HG02678 (cell line): ENCODE measurements around the gene SLC26A6.

ENCODE experiments used
- ATAC-seq: cut with Tn5 transposase; IDR thresholded peaks from one replicate; pipeline ENCODE4 v1.9.1; 2021; ENCODE audit warnings: mild to moderate bottlenecking, moderate library complexity; ENCODE audit not compliant: unreplicated experiment

Gene SLC26A6

DNA sequence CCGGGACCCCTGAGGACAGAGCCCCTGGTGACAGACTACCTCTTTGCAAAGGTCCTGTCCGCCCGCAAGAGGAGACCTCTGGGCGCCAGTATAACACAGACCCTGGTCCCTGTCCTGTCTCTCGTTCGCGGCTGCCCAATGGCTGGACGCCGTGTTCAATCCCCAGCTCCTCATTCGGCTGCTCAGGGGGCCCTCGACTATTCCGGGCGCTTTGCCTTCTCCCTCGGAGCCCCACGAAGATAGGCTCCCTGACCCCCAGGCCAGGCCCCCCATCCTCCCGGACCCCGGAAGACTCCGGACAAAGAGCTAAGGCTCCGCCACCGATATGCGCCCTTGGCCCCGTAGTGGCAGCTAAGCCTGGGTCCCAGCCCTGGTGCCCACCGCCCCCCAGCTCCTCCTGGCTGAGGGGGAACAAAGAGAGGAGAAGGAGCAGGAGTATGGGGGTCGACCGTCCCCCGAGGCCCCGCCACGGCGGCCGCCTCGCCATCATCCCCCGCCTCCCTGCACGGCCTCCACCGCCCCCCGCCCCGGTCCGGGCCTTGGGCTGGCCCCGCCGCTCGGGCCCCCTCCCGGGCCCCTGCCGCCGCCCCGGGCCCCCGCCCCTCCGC, 27.0 kb upstream of the SLC26A6 start:
- ATAC-seq: no peak

DNA sequence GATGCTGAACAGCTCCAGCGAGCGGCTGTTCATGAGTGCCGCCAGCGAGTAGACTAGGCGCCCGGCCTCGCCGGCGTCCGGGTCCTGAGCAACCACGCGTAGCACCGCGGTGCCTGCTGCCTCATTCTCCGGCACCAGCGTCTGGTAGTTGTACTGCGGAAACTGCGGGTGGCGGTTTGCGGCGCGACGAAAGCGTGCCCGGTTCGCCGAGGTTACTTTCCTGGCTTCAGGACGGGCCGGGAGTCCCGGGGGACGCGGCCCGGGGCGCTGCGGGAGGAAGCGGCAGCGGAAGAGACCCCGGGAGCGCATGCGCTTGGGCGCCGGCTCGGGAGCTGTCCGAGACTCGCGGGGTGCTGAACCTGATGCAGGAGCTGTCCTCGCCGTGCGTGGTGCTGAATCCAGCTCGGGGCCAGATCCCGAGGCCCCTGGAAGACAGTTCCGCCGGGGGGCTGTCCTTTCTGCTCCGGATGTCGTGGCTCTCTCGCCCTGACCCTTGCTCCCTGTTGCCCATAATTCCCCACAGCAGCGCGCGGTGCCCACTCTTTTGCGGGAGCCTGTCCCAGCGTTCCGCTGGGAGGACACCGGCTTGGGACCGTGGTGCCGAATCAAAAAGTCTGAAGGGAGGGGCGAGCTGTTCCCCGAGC, 26.4 kb upstream of the SLC26A6 start:
- no peak for ATAC-seq

DNA sequence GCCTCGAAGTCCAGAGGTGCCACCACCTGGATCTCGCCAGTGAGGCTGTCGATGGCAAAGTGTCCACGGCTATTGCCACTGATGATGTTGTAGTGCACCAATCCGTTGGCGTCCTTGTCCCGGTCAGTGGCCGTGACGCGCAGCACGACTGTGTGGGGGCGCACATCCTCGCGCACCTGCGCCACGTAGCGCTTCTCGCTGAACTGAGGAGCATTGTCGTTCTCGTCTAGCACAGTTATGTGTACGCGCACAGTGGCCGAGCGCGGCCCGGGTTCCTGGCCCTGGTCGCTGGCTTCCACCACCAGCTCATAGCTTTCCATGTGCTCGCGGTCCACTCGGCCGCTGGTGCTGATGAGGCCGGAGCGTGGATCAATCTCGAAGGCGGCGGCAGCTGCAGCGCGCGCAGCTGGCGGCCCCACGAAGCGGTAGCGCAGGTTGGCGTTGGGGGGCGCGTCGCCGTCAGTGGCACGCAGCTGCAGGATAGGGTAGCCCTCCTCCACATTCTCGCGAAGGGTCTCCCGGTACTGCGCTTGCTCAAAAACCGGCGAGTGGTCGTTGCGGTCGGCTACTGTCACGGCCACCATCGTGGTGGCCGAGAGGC, 25.6 kb upstream of the SLC26A6 start:
- ATAC-seq: no peak

DNA sequence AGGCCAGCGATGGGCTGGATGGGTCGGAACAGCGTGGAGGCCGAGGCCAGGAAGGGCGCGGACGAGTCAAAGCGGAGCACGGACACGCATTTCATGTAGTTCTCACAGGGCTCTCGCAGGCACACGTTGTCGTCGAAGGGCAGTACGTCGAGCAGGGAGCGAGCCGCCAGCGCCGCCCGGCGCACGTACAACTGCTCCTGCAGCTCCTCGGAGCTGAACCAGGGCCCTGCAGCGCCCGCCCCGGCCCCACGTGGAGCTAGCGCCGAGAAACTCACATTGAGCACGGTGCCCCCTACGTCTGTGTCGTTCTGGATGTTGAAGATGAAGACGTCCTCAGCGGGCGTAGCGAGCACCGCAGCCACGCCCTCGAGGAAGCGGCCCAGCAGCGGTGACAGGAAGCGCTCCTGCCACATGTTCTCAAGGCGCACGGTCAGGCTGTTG, 21.6 kb upstream of the SLC26A6 start:
- ATAC-seq: no peak

DNA sequence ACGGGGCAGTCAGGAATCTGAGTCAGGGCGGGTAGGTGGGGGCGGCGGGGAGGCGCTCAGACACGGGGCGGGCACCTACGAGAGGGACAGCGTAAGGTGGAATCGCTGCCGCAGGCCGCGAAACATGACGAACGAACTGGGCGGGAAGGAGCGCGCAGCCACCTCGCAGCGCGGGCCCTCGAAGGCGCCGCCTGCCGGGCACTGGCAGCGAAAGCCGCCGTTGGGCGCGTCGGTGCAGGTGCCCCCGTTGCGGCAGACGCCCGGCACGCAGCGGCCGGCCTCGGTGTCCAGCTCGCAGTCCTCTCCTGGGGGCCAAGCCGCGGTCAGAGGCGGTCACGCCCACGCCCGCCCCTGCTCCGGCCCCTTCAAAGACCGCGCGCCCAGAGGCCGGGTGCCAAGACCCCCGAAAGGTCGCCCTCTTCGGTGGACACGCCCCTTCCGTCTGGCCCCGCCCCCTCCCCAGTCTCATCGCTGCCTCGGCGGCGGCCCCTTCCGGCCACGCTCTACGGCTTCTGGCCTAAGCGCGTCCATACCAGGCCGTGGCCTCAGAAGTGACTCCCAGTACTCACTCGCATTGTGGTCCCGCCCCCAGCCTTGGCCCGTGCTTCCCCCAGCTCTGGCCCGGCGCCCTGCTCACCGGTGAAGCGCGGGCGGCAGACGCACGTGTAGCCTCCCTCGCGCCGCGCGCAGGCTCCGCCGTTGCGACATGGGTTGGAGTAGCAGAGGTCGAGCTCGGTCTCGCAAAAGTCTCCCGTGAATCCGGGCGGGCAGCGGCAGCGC, 21.0 kb upstream of the SLC26A6 start:
- ATAC-seq: peak; percentile 75

DNA sequence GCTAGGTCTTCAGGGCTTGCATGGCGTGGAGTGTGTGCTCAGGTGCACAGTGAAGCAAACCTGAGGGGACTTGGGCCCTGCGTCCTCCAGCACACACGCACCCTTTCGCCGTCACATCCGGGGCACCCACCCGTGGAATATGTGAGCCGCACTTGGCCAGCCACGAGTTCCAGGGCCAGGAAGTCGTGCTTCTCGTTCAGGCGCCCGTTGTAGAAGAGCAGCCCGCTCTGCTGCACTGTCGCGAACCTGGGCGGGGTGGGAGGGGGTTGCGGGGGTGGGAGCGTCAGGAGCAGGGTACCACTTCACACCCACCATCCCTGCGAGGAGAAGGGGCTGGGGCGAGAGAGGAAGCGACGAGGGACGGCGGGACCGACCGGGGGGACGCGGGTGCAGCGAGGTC, 20.3 kb upstream of the SLC26A6 start:
- ATAC-seq: no peak

DNA sequence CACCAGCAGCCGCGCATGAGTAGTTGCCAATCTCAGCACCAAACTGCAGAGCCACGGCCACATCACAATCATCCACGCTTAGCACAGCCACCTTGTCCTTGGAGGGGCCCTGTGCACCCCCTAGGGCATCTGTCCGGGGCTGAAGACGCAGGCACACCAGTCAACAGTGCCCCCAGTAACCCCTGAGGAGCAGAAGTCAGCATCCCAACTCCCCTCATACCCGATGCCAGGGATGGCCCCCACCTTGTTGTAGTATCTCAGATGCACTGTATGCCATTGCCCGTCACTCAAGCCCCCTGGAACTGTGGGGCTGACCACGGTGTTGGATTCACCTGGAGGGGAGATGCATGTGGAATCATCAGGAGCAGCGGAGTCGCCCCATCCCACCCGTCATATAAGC, 19.8 kb upstream of the SLC26A6 start:
- no peak for ATAC-seq

DNA sequence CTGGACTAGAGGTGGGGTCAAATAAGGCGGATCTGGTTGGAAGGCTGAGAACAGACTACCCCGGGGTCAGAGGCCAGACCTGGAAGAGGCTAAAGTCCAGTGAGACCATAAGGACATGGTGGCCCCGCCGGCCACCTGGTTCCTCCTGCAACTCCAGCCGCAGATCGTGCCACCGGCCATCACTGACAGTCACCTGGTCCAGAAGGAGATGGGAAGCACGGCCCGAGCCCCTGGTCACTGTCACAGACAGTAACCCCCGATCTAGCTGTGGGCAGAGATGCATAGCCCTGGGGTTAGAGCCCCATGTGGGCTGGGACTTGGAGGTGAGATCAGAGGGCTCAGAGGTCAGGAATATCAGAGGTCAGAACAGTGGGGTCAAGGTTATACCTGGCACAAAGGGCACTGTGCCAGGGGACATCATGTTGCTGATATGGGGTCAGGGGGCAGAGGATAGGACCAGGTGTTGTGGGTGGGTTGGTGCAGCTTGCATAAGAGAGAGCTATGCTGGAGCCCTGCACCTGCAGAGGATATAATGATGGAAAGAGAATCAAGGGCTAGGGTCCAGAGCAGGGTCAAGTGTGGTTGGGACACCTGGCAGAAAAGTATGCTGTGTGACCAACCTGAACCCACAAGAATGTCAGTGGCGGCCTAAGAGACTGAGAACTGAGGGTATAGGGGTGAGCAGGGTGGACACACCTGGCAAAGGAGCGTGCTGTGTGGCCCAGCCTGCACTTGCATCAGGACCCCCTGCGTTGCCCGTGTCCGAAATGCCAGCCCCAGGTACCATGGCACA, 17.9 kb upstream of the SLC26A6 start:
- ATAC-seq: no peak

DNA sequence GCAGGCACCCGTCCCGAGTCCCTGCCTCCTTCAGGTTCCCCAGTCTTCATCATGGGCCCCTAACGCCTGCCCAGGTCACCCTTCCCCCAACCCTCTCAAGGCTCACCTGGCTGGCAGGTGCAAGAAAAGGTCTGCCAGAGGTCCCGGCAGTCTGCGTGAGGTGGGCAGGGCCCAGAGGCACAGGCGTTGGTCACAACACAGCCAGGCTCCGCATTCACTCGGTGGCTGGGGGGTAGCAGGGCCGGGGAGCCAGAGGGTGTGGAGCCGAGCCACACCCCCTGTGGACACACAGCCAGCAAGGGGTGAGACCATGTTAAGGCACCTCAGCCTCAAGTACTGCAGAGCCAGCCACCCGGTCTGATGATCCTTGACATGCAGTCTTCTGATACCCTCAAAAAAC, 16.5 kb upstream of the SLC26A6 start:
- ATAC-seq: no peak

DNA sequence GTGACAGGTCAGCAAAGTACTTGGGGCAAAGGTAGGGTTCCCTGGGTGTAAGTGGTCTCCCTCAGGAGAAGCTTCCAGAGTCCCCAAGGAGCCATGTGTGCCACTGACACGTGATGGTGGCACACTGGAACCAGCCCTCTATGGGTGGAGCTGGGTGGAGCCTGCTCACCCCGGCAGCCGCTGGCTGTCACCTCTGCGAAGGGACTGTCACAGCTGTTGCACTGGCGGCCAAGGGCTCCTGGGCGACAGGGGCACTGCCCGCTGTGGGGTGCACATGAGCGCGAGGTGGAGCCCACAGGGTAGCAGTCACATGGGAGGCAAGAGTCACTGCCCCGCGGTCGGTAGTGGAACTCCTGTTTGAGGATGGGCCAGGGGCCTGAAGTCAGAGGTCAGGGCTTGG, 15.5 kb upstream of the SLC26A6 start:
- ATAC-seq: no peak

DNA sequence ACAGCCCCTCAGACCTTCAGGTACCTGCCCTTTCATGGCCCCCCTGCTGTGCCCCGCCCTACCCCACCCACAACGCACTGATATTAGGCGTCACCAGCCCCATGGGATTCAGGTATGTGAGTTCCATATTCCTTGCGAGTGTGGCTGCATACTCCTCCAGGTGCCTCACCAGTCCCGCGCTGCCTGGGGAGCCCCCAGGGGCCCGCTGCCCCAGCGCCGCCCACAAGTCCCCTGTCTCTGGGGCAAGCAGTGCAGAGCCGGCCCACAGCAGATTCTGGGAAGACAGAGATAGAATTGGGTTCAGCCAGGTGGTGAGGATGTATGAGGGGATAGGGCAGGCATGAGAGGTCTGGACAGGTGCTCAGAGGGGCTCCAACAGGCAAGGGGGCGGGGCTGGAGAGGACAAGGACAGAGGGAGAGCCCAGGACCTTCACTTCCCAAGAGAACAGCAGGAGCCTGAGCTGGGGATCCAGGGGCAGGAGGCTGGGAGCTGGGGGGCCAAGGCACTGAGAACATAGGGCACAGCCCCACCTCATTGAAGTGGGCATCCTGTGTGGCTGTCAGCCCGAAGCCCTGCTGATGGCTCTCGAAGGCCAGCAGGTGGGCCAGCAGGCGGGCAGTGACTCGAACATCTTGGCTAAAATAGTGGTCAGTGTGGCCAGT, 13.1 kb upstream of the SLC26A6 start:
- no peak for ATAC-seq

DNA sequence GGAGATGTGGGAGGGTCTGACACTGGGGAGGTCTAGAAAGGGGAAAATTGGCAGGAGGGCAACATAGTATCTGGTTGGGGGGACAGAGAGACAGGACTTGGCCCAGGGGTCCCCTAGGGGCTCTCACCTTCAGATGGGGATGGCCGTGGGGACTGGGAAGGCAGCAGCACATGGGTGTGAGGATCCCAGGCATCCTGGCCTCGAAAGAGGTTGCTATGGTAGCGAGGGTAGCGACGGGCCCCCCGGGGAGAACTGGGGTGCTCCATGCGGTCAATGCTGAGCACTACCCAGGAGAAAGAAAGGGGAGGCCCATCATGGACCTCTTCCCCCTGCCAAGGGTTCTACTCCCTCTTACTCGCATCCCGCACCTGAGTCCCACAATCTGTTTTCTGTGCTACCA, 12.5 kb upstream of the SLC26A6 start:
- no peak for ATAC-seq

DNA sequence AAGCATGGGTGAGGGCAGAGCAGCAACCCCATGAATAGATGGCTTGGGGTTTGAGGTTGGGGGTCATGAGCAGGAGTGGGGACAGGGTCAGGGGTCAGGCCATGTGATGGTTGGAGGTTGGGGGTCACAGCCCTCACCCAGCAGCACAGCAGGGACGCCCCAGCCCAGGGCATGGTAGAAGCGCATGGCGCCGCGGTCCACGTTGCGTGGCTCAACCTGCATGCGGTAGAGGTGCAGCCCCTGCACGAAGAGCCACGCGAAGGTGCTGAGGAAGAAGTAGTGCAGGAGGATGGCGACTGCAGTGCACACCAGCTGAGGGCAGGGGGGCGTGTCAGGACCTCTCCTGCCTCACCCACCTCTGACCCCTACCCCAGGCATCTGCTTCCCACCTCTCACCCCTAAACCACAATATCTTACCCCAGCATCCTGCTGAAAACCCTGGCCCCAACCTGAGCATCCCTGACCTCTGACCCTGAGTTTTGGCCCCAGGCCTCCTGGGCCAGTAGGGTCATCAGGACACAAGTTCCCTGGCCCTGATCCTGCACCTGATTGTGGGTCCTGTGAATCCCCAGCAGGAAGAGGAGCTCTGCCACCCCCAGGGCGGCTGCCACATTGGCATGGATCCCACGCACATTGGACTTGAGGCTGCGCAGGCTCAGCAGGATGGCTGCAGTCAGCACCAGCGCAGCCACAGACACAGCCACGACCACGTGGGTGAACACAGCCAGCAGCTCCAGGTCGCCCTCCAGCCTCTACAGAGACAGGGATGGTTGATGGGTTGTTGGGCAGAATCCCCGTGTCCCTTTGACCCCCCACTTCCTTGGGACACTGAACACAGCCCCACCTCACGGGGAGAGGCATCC, 9.9 kb upstream of the SLC26A6 start:
- no peak for ATAC-seq

DNA sequence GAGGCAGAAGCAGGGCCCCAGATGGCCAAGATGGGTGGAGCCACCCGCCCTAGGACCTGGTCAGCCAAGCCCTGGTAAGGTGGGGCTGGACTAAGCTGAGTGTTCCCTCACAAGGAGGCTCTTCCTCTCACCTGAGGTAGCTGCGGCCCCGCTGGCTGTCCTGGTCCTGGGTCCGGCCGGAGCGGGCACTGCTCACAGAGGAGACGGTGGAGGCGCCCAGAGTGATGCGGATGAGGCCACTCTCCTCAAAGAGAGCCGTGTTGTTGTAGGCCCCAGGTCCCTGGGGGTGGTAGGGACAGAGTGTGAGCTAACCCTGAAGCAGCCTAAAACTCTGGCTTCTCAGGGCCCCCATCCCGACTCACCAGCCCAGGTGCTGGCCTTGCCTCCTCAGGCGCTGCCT, 7.3 kb upstream of the SLC26A6 start:
- ATAC-seq: no peak

DNA sequence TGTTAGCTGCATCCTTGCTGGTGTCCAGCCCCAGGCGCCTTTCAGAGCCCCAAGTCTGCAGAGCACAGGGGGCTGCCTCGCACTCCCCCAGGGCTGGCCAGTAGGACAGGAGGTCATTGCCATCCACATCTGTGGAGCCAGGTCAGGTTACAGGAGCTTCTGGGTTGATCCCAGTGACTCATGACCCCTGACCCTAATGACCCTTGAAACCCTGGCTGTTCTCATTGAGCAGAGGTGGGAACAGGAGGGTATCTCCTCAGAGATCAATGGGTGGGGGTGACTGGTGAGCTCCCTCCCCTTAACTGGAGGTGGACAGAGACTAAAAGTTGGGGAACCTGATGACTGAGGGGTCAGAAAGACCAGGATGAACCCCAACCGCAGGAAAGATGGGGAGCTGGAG, 6.1 kb upstream of the SLC26A6 start:
- ATAC-seq: no peak

DNA sequence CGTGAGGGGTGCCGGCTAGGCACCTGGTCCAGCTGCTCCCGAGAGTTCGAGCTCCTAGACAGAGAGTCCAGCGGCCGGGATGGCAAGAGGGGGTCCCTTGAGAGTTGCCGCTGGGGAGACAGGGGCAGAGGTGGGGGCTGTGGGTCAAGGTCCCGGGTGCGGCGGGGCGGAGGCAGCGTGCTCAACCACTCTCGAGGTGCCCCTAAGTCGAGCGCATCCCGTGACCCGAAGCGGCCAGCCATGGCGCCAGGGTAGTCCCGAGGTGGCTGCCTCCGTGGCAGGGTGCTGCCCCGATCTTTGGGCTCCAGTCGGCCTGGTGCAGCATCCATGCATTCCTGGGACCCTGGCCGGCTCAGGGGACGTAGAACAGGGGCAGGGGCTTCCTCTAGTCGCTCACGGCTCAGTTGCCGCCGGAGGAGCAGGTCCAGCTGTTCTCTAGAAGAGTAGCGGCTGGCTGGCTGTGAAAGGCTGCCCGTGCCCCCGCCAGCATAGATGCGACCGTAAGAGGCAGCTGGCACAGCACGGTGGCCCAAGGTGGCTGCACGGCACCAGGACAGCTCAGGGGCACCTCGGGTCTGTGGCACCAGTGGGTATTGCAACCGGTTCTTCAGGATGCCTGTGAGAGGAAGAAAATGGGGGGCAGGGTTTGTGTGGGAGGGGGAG, 4.8 kb upstream of the SLC26A6 start:
- no peak for ATAC-seq

DNA sequence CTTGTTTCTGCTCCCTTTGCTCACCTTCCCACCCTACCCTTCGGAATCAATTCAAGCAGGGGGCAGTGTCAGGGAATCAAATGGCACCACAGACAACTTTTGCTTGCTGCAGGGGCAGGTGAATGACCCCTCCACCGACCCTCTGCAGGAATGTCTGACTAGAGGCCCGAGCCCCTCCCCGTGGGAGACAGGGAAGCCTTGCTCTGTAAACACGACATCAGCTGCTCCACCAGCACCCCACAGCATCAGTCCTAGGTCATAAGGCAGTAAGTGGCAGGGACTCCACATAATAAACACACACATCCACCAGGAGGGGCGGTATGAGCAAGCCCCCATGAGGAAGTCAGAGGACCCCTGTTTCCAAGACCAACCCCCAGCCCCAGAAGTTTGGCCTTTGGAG, 2.0 kb upstream of the SLC26A6 start:
- ATAC-seq: no peak

DNA sequence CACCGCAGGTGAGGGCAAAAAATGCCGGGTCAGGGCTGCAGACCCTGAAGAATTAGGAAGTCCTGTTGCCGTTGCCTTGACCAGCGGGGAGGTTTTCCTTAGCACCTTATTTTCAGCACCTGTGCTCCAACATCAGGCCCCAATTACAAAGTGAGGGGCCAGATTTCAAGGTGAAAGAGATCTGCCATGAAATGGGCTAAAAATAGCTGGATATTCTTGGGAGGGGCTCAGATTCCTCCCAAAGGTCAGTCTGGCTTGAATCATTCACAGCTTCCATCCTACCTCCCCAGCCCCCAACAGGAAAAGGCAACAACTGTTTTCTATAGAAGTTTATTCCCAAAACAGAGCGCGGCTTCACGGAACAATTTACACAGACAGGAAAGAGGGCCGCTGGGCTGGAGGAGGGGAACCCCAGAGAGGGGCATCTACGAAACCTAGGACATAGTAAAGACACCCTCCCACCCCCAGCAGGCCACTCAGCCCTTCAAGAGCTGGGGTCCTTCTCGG, 941 bp upstream of the SLC26A6 start:
- ATAC-seq: no peak

DNA sequence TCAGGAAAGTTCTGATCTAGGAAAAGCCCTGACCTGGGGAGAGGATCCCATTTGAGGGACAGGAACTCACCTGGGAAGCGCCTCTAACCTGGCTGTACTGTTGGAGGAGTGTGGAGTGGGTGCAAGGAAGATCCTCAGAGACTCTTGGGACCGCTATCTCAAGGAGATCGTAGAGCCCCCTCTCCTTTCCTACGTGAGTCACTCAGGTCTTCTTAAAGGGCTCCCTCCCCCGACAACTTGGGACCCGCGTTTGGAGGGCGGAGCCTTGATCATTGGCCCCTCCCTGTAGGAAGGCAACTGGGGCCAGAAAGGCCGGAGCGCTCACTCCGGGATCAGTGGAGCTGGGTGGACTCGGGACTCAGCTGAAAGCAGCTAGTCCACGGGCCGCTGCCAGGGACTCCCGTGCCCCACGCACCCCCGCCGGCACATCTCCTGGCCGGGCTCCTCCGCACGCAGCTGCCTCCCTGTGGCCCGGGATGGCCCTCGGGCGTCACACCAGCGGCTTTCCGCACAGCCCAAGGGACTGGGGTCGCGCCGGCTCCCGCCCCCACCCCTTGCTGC, 520 bp downstream of the SLC26A6 start:
- ATAC-seq: peak; percentile 17
